ENCODE data around the gene ISM1. TPM values are rescaled to one million over a fixed set of nuclear protein-coding genes. Genes with fewer than 3 reads are reported as not detected.

The ISM1 gene
- total RNA-seq, 2 experiments from 2014 or later = 0.87 to 1.1 TPM

DNA sequence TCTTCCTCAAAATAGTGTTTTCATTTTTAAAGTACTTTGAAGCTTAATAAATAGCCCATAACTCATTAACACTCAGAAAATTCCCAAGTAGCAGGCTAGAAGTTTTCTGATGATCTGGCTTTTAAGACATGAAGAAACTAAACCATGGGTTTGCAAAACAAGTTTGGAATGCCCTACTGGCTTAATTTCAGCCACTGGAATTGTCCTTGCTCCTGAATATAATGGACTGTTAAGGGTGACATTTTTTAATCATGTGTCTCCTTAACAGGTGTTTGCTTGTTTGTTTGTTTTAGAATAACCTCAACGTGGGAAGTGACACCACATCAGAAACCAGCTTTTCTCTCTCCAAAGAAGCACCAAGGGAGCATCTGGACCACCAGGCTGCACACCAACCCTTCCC is 49.1 kb downstream of the ISM1 start:
- no peak for DNase-seq
- peaks cover 0 to 5% of the 10 kb centered on the region in 2 experiments for H3K9me3 ChIP-seq (ENCODE audit: control insufficient read depth in 1 of 2, insufficient read depth in 1 of 2, low read length in 2 of 2)
- no peaks in the 10 kb centered on the region for H3K4me1 ChIP-seq (ENCODE audit: insufficient read depth, low read length)
- Mint-ChIP-seq H3K4me1 (ENCODE audit: low read depth) (peaks cover 1% of the 10 kb centered on the region), H3K4me3 (no peak overlapping the region), H3K36me3 (ENCODE audit: low read depth) (peaks cover 14% of the 10 kb centered on the region), H3K27me3 (peaks cover 3% of the 10 kb centered on the region), H3K27ac (no peak overlapping the region), H3K9me3 (no peaks in the 10 kb centered on the region)
- H3K27me3 ChIP-seq (ENCODE audit: control insufficient read depth in 1 of 2, insufficient read depth in 2 of 2, low read length in 2 of 2) = no peaks in the 10 kb centered on the region
- intact Hi-C loops (cut with DNase I, micrococcal nuclease) = no loop called here
- no peak overlapping the region for H3K4me3 ChIP-seq (ENCODE audit: low read length)
- CTCF ChIA-PET = no interaction called here
- no peak for ATAC-seq (ENCODE audit: poor library complexity)
- POLR2A ChIA-PET = no interaction called here
- H3K27ac ChIP-seq (ENCODE audit: low read depth in 1 of 2, low read length in 2 of 2) = no peak overlapping the region
- H3K36me3 ChIP-seq (ENCODE audit: insufficient read depth, low read length) = no peaks in the 10 kb centered on the region
- TF ChIP-seq, protein P1, sequence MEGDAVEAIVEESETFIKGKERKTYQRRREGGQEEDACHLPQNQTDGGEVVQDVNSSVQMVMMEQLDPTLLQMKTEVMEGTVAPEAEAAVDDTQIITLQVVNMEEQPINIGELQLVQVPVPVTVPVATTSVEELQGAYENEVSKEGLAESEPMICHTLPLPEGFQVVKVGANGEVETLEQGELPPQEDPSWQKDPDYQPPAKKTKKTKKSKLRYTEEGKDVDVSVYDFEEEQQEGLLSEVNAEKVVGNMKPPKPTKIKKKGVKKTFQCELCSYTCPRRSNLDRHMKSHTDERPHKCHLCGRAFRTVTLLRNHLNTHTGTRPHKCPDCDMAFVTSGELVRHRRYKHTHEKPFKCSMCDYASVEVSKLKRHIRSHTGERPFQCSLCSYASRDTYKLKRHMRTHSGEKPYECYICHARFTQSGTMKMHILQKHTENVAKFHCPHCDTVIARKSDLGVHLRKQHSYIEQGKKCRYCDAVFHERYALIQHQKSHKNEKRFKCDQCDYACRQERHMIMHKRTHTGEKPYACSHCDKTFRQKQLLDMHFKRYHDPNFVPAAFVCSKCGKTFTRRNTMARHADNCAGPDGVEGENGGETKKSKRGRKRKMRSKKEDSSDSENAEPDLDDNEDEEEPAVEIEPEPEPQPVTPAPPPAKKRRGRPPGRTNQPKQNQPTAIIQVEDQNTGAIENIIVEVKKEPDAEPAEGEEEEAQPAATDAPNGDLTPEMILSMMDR (IDR thresholded peaks at IDR 0.05) = no peak

- ATAC-seq (ENCODE audit: poor library complexity) (no peak), DNase-seq (no peak)
- H3K4me1 Mint-ChIP-seq (ENCODE audit: low read depth) = no peaks in the 10 kb centered on the region
- Histone ChIP-seq H3K36me3 (ENCODE audit: insufficient read depth, low read length) (no peaks in the 10 kb centered on the region), H3K4me1 (ENCODE audit: insufficient read depth, low read length) (no peaks in the 10 kb centered on the region), H3K27ac (ENCODE audit: low read depth in 1 of 2, low read length in 2 of 2) (no peak overlapping the region), H3K4me3 (ENCODE audit: low read length) (no peak overlapping the region), H3K27me3 (ENCODE audit: control insufficient read depth in 1 of 2, insufficient read depth in 2 of 2, low read length in 2 of 2) (no peaks in the 10 kb centered on the region), H3K9me3 (ENCODE audit: control insufficient read depth in 1 of 2, insufficient read depth in 1 of 2, low read length in 2 of 2) (peaks cover 0 to 5% of the 10 kb centered on the region in 2 experiments)
- H3K36me3 Mint-ChIP-seq (ENCODE audit: low read depth) = peaks cover 14% of the 10 kb centered on the region
- intact Hi-C loops (cut with DNase I, micrococcal nuclease) = no loop called here
- H3K4me3 Mint-ChIP-seq = no peak overlapping the region
- POLR2A ChIA-PET = no interaction called here
- TF ChIP-seq, protein P1 (IDR thresholded peaks at IDR 0.05) = no peak
- H3K27me3 Mint-ChIP-seq = peaks cover 3% of the 10 kb centered on the region
- H3K9me3 Mint-ChIP-seq = no peaks in the 10 kb centered on the region
- CTCF ChIA-PET = no interaction called here
- H3K27ac Mint-ChIP-seq = no peak overlapping the region
Observed at GRCh38 chr20:13271098-13271497, 50.0 kb downstream of the ISM1 start.

GRCh38 chr20:13271977-13272975 is 51.2 kb downstream of the ISM1 start:
- Mint-ChIP-seq H3K4me1 (ENCODE audit: low read depth) (no peaks in the 10 kb centered on the region), H3K4me3 (no peak overlapping the region), H3K36me3 (ENCODE audit: low read depth) (peaks cover 14% of the 10 kb centered on the region), H3K27me3 (peaks cover 3% of the 10 kb centered on the region), H3K27ac (no peak overlapping the region), H3K9me3 (no peaks in the 10 kb centered on the region)
- CTCF ChIA-PET = no interaction called here
- ATAC-seq (ENCODE audit: poor library complexity) (no peak), DNase-seq (no peak)
- Histone ChIP-seq H3K27me3 (ENCODE audit: control insufficient read depth in 1 of 2, insufficient read depth in 2 of 2, low read length in 2 of 2) (no peaks in the 10 kb centered on the region), H3K27ac (ENCODE audit: low read depth in 1 of 2, low read length in 2 of 2) (no peak overlapping the region), H3K36me3 (ENCODE audit: insufficient read depth, low read length) (no peaks in the 10 kb centered on the region), H3K4me3 (ENCODE audit: low read length) (no peak overlapping the region), H3K4me1 (ENCODE audit: insufficient read depth, low read length) (no peaks in the 10 kb centered on the region), H3K9me3 (ENCODE audit: control insufficient read depth in 1 of 2, insufficient read depth in 1 of 2, low read length in 2 of 2) (peaks cover 0 to 5% of the 10 kb centered on the region in 2 experiments)
- TF ChIP-seq, protein P1 (IDR thresholded peaks at IDR 0.05) = no peak
- intact Hi-C loops (cut with DNase I, micrococcal nuclease) = no loop called here
- POLR2A ChIA-PET = no interaction called here

Data from CD4-positive, alpha-beta T cell (primary cell).